ENCODE measurements around the gene PKIG.
A peak's percentile ranks its signal among the peaks of the same experiment; 100 is the strongest.

PKIG gene

GRCh38 chr20:44630297-44630696, 47.9 kb downstream of the PKIG start:
- Mint-ChIP-seq H3K9me3 (no peaks in the 10 kb centered on the region), H3K27me3 (no peaks in the 10 kb centered on the region), H3K4me1 (peaks cover 23% of the 10 kb centered on the region), H3K4me3 (no peak overlapping the region), H3K36me3 (peaks cover 34% of the 10 kb centered on the region), H3K27ac (peak overlapping the region; percentile 22)
- ATAC-seq: no peak

GRCh38 chr20:44632103-44632752, 49.8 kb downstream of the PKIG start:
- H3K4me3 Mint-ChIP-seq: no peak overlapping the region

GRCh38 chr20:44633187-44633810, 50.9 kb downstream of the PKIG start:
- no peak for ATAC-seq
- Mint-ChIP-seq H3K36me3 (peaks cover 32% of the 10 kb centered on the region), H3K9me3 (no peaks in the 10 kb centered on the region), H3K4me3 (no peak overlapping the region), H3K4me1 (peaks cover 23% of the 10 kb centered on the region), H3K27me3 (no peaks in the 10 kb centered on the region), H3K27ac (peak overlapping the region; percentile 19)

More at GRCh38 chr20:44632103-44632752, 49.8 kb downstream of the PKIG start:
- Mint-ChIP-seq H3K36me3 (peaks cover 32% of the 10 kb centered on the region), H3K9me3 (no peaks in the 10 kb centered on the region), H3K27ac (peak overlapping the region; percentile 19), H3K27me3 (no peaks in the 10 kb centered on the region), H3K4me1 (peaks cover 23% of the 10 kb centered on the region)
- no peak for ATAC-seq

- H3K36me3 Mint-ChIP-seq: peaks cover 39% of the 10 kb centered on the region
- H3K9me3 Mint-ChIP-seq: no peaks in the 10 kb centered on the region
- no peak overlapping the region for H3K4me3 Mint-ChIP-seq
- no peaks in the 10 kb centered on the region for H3K27me3 Mint-ChIP-seq
- peaks cover 23% of the 10 kb centered on the region for H3K4me1 Mint-ChIP-seq
- ATAC-seq: no peak
- H3K27ac Mint-ChIP-seq: no peak overlapping the region
These were observed 51.7 kb downstream of the PKIG start for GRCh38 chr20:44633872-44634600.

GRCh38 chr20:44635877-44636276, 53.5 kb downstream of the PKIG start:
- H3K27ac Mint-ChIP-seq: no peak overlapping the region
- no peaks in the 10 kb centered on the region for H3K27me3 Mint-ChIP-seq
- ATAC-seq: no peak
- no peak overlapping the region for H3K4me3 Mint-ChIP-seq
- peaks cover 53% of the 10 kb centered on the region for H3K36me3 Mint-ChIP-seq
- H3K9me3 Mint-ChIP-seq: no peaks in the 10 kb centered on the region
- peaks cover 31% of the 10 kb centered on the region for H3K4me1 Mint-ChIP-seq

- H3K27ac Mint-ChIP-seq: no peak overlapping the region
- no peak for ATAC-seq
- H3K4me1 Mint-ChIP-seq: peaks cover 36% of the 10 kb centered on the region
- H3K9me3 Mint-ChIP-seq: no peaks in the 10 kb centered on the region
- no peak overlapping the region for H3K4me3 Mint-ChIP-seq
- H3K27me3 Mint-ChIP-seq: no peaks in the 10 kb centered on the region
- peaks cover 48% of the 10 kb centered on the region for H3K36me3 Mint-ChIP-seq
These were observed 54.7 kb downstream of the PKIG start for GRCh38 chr20:44637042-44637441.

- Mint-ChIP-seq H3K27me3 (no peaks in the 10 kb centered on the region), H3K36me3 (peaks cover 46% of the 10 kb centered on the region), H3K4me1 (peaks cover 36% of the 10 kb centered on the region), H3K4me3 (no peak overlapping the region), H3K27ac (no peak overlapping the region), H3K9me3 (no peaks in the 10 kb centered on the region)
- ATAC-seq: no peak
These were observed 55.4 kb downstream of the PKIG start for GRCh38 chr20:44637522-44638372.

GRCh38 chr20:44640522-44640921, 58.1 kb downstream of the PKIG start:
- H3K27ac Mint-ChIP-seq: peak overlapping the region; percentile 83
- H3K9me3 Mint-ChIP-seq: no peaks in the 10 kb centered on the region
- H3K4me3 Mint-ChIP-seq: no peak overlapping the region
- ATAC-seq: no peak
- no peaks in the 10 kb centered on the region for H3K27me3 Mint-ChIP-seq
- peaks cover 25% of the 10 kb centered on the region for H3K36me3 Mint-ChIP-seq
- peaks cover 50% of the 10 kb centered on the region for H3K4me1 Mint-ChIP-seq

- H3K9me3 Mint-ChIP-seq: no peaks in the 10 kb centered on the region
- H3K4me3 Mint-ChIP-seq: no peak overlapping the region
- peak overlapping the region; percentile 83 for H3K27ac Mint-ChIP-seq
- no peak for ATAC-seq
- peaks cover 21% of the 10 kb centered on the region for H3K36me3 Mint-ChIP-seq
- peaks cover 58% of the 10 kb centered on the region for H3K4me1 Mint-ChIP-seq
- H3K27me3 Mint-ChIP-seq: no peaks in the 10 kb centered on the region
These were observed 58.9 kb downstream of the PKIG start for GRCh38 chr20:44641325-44641724.

- no peaks in the 10 kb centered on the region for H3K9me3 Mint-ChIP-seq
- H3K4me3 Mint-ChIP-seq: peak overlapping the region; percentile 29
- H3K36me3 Mint-ChIP-seq: peaks cover 21% of the 10 kb centered on the region
- ATAC-seq: peak; percentile 51
- H3K27me3 Mint-ChIP-seq: no peaks in the 10 kb centered on the region
- H3K27ac Mint-ChIP-seq: peak overlapping the region; percentile 83
- H3K4me1 Mint-ChIP-seq: peaks cover 69% of the 10 kb centered on the region
These were observed 60.1 kb downstream of the PKIG start for GRCh38 chr20:44642203-44643153.

- no peak for ATAC-seq
- no peaks in the 10 kb centered on the region for H3K9me3 Mint-ChIP-seq
- H3K4me3 Mint-ChIP-seq: no peak overlapping the region
- H3K36me3 Mint-ChIP-seq: peaks cover 21% of the 10 kb centered on the region
- H3K27me3 Mint-ChIP-seq: no peaks in the 10 kb centered on the region
- H3K27ac Mint-ChIP-seq: peak overlapping the region; percentile 83
- peaks cover 76% of the 10 kb centered on the region for H3K4me1 Mint-ChIP-seq
These were observed 60.8 kb downstream of the PKIG start for GRCh38 chr20:44643154-44643519.

- Mint-ChIP-seq H3K4me3 (no peak overlapping the region), H3K9me3 (no peaks in the 10 kb centered on the region), H3K27ac (peak overlapping the region; percentile 83), H3K4me1 (peaks cover 81% of the 10 kb centered on the region), H3K27me3 (no peaks in the 10 kb centered on the region), H3K36me3 (peaks cover 18% of the 10 kb centered on the region)
- no peak for ATAC-seq
These were observed 61.3 kb downstream of the PKIG start for GRCh38 chr20:44643596-44644229.

GRCh38 chr20:44644230-44644617, 61.8 kb downstream of the PKIG start:
- H3K4me3 Mint-ChIP-seq: no peak overlapping the region
- no peaks in the 10 kb centered on the region for H3K9me3 Mint-ChIP-seq
- ATAC-seq: no peak

GRCh38 chr20:44644667-44645131, 62.3 kb downstream of the PKIG start:
- Mint-ChIP-seq H3K4me1 (peaks cover 90% of the 10 kb centered on the region), H3K27me3 (no peaks in the 10 kb centered on the region), H3K9me3 (no peaks in the 10 kb centered on the region), H3K27ac (peak overlapping the region; percentile 83), H3K36me3 (peaks cover 8% of the 10 kb centered on the region), H3K4me3 (no peak overlapping the region)
- ATAC-seq: peak; percentile 58

More at GRCh38 chr20:44644230-44644617, 61.8 kb downstream of the PKIG start:
- H3K4me1 Mint-ChIP-seq: peaks cover 87% of the 10 kb centered on the region
- H3K36me3 Mint-ChIP-seq: peaks cover 13% of the 10 kb centered on the region
- peak overlapping the region; percentile 83 for H3K27ac Mint-ChIP-seq
- no peaks in the 10 kb centered on the region for H3K27me3 Mint-ChIP-seq

Measured in stimulated activated memory B cell treated with anti-CD40 and anti-IgM and Interleukin-4, amounts not matched to agents 10 μg/mL and 1 μg/mL and 100 μg/mL, for 72 hours (primary cell).